Stimulated activated CD4-positive, alpha-beta T cell treated with anti-CD3 and anti-CD28 coated beads, TNF-alpha, amount 100 ng/mL, for 4 hours (primary cell): Measurements from ENCODE around the gene BTNL8.

Source experiments
- DNase-seq, 3 experiments: peaks; one replicate each; pipeline ENCODE4 v3.0.0-alpha.2; 2020; ENCODE audit warnings: low read depth in 3 of 3

Gene BTNL8, protein sequence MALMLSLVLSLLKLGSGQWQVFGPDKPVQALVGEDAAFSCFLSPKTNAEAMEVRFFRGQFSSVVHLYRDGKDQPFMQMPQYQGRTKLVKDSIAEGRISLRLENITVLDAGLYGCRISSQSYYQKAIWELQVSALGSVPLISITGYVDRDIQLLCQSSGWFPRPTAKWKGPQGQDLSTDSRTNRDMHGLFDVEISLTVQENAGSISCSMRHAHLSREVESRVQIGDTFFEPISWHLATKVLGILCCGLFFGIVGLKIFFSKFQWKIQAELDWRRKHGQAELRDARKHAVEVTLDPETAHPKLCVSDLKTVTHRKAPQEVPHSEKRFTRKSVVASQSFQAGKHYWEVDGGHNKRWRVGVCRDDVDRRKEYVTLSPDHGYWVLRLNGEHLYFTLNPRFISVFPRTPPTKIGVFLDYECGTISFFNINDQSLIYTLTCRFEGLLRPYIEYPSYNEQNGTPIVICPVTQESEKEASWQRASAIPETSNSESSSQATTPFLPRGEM

DNA sequence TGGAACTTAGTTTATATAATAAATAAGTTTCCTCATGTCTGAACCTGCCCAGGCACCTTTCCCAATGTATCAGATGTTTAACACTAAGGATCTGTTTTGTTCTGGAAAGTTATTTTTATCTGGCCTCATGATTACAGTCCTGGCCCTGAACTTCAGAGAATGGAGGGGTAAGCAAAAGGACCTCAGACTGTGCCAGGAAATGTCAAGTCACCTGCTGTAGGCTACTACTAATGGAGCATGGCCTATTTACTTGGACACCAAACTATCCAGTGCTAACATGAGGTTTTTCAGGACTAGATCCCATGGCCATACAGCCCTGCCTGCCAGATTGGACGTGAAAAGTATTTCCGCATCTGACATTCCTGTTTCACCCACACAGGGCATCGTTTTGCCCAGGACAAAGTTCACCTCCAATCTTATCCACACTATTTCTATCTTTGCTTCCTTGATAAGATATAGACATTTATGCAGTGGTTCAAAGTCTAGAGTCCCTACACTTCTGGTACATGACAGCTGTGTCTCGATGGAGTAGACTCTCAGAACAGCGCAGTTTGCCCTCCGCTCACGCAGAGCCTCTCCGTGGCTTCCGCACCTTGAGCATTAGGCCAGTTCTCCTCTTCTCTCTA is at the start of gene BTNL8:
BTNL8 (plus strand) TSS at position 539 of the 626 bp plus-strand sequence. CDS start 152 bp downstream, outside the sequence.
- DNase-seq = no peak

DNA sequence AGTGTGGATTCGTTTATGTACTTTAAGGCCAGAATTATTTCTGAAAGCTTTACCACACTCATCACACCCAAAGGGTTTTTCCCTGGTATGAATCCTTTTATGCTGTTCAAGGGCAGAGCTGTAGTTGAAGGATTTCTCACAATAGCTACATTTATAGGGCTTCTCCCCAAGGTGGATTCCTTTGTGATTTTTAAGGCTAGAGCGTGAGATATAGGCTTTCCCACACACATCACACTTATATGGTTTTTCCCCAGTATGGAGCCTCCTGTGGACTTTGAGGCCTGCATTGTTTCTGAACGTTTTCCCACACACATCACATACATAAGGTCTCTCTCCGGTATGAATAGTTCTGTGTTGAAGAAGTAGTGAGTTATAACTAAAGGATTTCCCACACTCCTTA is 49.1 kb upstream of the BTNL8 start:
- no peak for DNase-seq

DNA sequence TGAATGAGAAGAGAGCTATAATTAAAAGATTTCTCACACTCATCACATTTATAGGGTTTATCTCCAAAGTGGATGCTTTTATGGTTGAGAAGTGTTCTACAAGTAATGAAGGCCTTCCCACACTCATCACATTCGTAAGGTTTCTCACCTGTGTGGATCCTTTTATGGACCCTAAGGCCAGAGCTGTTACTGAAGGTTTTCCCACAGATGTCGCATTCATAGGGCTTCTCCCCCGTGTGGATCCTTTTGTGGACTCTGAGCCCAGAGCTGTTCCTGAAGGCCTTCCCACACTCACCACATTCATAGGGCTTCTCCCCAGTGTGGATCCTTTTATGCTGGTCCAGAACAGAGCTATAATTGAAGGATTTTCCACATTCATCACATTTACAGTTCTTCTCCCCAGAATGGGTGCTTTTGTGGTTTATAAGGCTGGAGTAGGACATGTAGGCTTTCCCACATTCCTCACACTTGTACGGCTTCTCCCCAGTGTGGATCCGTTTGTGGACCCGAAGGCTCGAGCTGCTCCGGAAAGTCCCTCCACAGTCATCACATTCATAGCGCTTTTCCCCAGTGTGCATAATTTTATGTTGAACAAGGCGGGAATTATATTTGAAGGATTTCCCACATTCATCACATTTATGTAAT is 48.4 kb upstream of the BTNL8 start:
- DNase-seq = no peak

DNA sequence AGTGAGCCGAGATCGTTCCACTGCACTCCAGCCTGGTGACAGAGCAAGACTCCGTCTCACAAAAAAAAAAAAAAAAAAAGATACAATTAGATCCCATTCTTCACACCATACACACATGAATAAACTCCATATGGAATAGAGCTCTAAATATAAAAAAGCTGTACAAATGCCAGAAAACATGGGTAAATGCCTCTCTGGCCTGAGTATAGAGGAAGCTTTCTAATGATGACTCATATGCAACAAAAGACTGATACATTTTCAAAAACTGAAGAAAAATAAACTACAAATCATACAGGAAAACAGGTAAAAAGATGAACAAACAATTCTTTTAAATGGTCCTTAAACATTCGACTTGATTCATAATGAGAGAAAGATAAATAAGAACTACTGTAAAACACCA is 46.5 kb upstream of the BTNL8 start:
- DNase-seq = no peak

DNA sequence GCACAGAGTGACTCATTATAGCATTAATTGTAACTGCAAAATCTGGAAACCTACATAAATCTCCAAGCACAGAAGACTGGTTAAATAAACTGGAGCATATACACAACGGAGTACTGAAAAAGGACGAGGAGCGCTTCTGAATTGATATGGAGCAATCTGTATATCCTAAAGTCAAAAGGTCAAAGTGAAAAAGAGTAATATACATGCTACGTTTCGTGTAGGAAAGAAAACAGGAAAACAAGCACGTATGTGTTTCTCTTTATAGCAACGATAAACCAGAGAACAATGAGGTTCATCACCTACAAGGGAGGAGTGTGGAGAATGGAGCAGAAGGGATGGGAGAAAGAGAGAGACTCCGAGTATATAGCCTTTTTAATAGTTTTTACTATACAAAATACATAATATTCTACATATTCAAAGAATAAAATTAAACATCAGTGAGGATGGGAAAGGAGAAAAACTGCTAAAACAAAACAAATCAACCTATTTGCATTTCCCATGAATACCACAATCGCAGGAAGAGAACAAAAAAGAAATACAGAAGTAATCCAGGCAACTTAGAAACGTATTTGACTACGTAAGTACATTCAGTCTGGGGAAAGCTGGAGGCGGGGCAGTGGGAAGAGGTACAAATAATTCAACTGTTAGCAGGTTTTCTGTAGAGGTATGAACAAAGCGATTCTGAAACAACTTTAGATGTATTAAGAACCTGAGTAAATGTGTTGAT is 45.7 kb upstream of the BTNL8 start:
- DNase-seq = no peak

DNA sequence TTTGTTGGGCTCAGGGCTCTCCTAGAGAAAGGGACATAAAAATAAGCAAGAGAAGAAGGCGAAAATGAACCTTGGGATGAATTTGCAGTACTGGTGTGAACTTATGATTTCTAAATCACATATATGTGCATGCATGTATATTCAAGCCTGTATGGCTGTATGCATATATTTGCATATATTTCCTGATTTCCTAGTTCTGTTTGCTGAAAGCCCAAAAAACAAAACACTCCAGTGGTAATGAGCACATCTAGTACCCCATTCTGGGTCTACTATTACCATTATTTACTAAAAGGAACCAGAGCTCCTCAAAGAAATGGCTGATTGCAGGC is 45.1 kb upstream of the BTNL8 start:
- no peak for DNase-seq

DNA sequence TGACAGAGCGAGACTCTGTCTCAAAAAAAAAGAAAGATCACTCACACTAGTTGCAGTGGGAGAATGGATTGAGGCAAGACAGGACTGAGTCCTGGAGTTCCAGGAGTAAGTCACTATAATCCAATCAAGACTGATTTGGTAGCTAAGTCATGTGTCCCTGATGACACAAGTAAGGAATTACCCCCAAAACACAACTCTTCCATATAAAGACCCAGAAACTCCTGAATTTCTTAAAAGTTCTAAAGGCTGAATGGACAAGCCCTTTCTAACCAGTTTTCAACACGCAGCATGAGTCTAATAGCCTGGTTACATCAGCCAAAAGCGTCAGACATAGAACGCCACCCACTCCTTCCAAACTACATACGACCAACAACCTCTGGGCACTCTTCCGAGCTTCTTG is 40.4 kb upstream of the BTNL8 start:
- DNase-seq = no peak

DNA sequence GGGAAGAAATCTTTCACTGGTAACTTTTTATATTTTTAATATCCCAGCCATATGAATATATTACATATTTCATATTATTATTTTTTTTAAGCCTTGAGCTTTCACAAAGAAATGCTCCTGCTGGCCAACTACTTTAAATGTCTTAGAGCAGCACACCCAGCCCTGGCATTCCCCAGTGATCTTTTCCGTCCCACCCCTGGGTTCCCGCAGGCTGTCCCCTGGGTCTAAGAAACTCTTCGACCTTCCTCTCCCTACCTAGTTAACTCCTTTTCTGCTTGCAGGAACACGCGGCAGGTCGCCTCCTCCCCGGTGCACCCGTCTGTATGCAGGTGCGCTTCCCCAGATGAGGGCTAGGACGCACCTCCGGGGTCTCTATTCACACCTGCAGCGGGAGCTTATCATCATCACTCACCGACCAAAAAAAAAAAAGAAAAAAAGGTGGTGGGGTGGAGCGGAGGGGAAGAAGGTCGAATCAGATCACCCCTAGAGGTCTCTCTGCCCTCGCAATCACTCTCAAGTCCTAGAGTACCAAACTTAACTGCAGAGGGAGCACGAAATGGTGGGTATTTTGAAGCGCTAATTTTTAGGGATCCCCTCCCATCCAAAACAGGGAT is 38.6 kb upstream of the BTNL8 start:
- DNase-seq = peak; percentile 11 to 22 (median 13)

DNA sequence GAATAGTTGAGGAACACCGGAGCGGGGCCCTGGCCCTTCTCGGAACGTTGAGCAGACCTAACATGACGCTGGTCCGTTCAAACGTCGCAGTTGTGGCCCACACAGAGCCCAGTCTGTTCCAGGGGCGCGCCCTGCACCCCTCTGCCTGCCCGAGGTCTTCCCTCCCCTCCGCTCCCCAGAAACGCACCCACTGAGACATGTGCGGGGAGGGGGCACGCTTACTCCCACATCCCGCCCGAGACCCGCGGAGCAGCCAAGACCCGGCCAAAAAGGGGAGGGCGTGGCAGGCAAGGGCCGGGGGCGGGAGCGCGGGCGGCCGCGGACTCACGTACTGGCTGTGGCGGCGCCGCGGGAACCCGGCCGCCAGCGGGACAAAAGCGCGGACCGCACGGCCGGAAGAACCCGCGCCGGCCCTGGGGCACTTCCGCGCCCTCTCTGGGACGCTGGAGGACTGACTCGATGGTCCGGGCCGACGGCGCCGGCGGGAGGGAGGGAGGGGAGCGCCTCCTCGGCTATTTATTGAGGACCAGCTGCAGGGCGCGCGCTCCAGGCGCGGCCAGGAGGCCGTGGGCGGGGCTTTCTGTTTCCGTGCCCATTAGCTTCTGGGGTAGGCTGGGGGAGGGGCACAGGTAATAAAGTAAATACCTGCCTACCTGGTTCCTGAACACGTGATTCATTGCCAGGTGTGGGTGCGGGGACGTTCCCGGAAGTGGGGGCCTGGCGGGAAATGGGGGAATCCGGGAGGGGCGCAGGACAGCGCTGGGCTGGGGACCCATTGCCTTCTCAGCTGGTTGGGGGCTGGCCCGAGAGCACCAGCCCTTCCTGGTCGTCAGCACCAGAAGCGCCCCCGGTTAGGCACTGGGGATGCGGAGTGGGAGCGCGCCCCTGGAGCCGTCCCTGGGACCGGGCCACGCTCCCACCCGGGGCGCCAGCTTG is 37.8 kb upstream of the BTNL8 start, which contains the start of gene ZFP62:
ZFP62 (minus strand) TSS at position 390 of the 936 bp plus-strand sequence; CDS start at position 333, 57 bp downstream.
- DNase-seq = peak; percentile 68 to 78 (median 71)

DNA sequence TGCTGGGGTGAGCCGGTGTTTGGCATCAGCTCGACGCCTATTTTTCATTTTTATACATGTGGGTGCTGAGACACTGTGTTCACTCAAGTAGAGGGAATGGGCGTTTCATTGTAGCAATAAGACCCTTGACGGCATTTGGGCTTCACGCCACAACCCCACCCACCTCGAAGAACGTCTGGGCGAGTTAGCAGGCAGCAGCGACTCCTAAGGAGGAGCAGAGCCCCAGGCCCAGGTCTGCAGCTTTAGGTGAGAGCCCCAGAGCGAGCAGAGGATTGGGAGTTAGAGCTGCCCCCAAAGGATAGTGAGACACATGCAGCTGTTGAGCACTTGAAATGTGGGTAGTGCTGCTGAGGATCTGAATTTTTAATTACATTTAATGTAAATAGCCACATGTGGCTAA is 36.3 kb upstream of the BTNL8 start:
- no peak for DNase-seq

DNA sequence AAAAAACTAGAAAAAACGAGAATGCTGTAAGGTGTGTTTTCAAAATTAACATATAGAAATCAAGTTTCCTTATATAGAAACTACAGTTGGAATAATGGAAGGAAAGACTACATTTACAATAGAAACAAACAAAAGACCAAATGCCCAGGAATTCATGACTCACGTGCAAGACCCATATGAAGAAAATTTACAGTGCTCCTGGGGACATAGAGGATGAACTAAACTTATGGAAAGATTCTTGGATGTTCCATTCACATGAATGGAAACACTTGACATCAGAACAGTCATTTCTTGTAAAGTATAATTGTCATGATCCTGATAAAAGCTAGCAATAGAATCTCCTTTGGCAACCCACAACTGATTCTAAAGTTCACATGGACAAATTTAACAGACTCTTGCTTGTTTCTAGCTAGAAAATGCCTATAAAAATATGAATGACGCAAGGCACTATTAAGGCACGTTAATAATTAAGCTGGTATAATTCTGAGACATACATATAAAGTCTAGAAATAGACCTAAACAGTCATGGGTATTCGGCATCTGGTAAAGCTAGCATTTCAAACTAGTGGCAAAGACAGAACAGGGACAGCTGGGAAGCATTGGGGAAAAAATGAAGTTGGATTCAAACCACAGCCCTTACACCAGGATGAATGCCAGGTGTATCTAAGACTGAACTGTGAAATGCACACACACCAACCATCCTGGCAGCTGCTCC is 32.8 kb upstream of the BTNL8 start:
- DNase-seq = no peak

DNA sequence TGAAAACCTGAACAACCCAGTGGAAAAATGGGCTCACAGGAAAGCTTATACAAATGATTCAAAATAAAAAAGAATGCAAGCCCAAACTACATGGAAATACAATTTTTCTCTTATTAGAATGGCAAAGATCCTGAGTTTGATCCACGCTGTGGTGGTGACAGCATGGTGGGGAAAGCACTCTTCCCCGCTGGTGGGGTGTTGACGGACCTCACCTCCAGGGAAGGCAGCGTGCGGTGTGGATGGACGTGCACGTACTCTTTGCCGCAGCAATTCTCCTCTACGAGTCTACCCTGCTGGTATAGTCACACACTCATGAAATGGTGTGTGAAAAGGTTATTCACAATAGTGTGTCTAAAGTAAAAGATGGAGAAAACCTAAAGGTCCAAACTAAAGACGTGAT is 32.0 kb upstream of the BTNL8 start:
- DNase-seq = no peak

DNA sequence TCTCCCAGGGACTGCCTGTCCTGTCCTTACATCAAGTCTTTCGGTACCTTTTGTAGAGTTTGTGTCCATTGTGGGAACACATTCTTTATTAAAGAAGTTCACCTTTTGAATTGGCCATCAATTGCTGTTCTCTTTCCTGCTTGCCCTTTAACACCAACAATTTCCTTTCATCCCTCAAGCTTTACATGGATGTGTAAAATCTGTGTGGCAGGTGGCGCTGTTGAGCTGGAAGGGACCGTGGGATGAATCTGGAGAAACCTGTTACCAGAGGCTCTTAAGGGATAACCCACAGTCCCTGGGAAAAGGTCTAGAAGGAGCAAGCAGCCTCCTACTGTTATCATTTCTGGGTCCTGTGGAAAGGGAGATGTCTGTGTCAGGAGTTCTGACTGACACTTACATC is 30.0 kb upstream of the BTNL8 start:
- peak; percentile 28 to 42 (median 39) for DNase-seq

DNA sequence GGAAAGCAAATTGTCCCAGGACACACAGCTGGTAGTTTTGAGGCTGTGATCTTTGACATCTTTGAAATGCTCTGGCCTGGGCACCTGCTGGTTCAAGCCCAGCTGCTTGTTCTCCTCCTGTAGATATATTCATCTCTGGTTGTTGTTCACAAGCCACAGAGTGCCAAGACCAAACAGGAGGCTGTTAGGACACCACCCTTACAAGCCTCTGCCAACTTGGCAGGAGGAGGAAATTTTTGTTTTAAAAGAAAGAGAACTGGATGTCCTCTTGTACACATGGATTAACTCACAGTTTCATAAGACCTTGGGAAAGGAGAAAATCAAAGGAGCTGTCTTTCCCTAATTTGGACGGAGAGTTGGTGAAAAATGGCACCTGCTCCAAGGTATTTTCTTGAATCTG is 29.4 kb upstream of the BTNL8 start:
- no peak for DNase-seq

DNA sequence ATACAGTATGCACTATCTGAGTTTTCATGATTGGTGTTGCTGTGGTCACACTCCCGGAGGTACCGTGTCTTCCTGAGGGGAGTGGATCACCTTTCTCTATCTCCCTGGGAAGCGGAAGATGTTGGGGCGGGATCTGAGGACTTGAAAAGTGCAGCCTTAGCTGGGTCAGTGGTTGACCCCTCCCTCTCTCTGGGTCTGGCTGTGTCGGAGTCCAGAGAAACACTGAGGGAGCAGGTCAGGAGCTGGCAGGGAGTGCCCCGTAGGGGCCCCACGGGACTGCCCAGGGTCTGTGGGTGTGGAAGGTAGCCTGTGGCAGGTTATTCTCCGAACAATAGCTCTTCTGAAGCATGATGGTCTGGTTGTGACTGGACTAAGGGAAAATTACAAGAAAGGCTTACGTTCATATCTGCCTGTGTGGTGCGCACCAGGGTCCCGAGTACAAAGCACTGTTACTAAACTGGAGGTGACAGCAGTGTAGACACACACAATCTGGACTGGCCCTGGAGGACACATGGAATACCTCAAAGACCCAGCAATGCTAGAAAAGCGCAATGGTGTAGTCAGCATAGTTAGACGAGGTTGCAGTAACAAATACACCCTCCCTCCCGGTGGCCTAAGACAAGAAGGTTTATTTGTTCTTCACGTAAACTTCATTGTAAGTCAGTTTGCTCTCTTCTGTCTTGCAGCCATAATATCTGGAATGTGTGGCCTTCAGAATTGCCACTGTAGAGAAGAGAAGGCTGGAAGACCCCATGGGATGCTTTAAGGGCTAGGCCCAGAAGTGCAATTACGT is 28.5 kb upstream of the BTNL8 start:
- DNase-seq = no peak

DNA sequence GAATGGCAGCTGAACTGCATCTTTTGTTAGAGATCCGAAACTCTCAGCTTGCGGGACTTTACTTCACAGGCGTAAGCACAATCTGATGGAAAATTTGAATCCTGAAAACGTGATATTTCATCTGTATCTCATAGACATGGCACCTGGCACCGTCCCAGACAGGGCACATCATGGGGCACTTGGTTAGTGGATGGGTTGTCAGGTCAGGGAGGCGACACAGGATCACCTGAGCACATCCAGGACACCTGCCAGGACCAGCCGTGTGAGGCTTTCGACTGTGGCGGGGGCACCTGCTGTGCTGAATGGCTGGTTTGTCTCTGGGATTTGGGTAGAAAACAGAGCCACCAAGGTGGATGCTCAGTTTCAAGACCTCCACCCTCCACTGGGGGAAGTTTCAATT is 26.5 kb upstream of the BTNL8 start:
- DNase-seq = no peak

DNA sequence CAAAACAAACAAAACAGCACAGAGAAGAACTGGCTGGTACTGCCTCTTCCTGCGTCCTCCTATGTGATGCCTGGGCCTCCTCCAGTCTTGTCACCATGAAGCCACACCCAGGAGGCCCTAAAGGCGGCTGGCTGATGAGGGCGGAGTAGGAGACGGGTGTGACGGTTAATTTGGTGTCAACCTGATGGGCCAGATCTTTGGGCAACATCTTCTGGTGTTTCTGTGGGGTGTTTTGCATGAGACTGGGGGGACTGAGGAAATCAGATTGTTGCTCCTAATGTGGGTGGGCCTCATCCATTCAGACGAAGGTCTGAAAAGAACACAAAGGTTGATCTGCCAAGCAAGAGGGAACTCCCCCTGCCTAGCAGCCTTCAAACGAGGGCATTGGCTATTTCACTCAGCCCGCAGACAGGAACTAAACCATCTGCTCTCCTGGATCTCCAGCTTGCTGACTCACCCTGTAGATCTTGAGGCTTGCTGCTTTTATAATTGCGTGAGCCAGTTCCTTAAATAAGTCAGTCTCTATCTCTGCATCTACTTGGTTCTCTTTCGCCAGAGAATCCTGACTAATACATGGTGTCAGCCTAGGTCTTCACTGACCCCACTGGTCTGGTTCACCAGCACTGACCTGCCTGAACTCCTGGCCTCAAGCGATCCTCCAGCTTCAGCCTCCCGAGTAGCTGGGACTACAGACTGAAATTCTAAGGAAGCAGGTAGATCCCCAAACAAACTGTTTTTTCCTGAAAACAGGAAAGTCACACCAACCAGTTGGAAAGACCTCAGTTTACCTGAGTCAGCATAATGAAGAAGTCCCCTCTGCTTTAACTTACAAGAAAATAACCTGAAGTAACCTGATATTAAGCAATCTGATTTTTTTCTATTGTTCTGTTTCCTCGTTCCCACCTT is 25.1 kb upstream of the BTNL8 start:
- no peak for DNase-seq
